Limb (tissue), 2 donors: Measurements from ENCODE around the gene INHBC.
"Not testable (repeated sequence)": the region's sequence is repeated elsewhere in the genome, so short reads cannot be mapped to it uniquely, and the experiment has no call there.

Source experiments
- DNase-seq, 2 donors: peaks; one replicate each; pipeline ENCODE4 v3.0.0-alpha.2; 2016; ENCODE audit errors: extremely low spot score in 2 of 2

INHBC gene

DNA sequence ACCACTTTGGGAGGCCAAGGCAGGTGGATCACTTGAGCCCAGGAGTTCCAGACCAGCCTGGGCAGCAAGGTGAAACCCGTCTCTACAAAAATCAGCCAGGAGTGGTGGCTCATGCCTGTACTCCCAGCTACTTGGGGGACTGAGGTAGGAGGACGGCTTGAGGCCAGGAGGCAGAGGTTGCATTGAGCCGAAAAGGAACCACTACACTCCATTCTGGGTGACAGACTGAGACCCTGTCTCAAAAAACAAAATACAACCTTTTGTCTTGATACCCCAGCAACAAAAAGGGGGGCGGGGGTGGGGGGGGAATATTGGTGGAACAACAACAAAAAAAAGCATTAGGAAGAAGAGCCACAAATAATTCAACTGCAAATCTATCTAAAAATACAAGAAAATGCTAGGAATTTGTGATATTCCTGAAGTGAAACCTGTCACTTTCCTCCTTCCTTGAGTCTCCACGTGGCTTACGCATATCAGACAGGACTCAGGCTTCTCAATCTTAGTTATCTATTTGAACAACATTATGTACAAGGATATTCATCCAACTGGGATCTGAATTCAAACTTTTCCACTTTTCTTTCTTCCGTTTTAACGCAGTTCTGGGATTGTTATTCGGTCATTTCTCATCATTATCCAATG is 5.0 kb upstream of the INHBC start:
- DNase-seq: peak in 1 of 2 donors; percentile 4

DNA sequence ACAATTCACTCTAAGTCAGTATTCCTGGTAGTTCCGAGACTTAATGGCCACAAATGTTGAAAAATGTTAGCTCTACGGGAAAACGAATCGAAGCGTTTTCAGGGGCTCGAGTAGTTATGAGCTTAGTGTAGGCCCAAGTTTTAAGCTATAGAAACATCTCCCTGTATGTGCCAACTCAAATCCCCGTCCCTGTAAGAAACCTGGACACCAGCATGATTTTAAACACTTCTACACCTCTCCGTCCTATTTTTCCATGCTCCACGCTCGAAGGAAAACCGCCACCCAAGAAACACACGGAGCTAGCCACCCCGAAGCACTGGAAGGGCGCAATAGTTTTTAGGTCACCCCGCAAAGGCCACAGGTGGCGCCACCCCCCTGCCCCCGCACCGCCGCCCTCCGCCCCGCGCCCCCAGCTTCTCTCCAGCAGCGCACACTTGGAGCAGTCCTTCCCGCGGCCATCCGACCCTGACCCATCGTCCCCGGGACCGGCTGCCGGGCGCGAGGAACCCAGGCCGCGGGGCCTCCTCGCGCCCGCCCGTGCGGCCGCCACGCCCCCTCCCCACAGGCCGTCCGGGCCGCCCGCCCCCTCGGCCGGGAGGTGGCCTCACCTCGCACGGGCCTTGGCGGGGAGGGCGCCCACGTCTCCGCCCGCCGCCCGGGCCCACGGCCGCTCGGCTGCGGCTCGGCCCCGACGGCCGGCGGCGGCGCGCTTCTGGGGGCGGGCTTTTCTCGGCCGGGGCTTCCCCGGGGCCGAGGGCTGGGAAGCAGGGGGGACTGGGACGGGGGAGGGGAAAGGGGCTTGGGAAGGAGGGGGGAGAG is 4.3 kb upstream of the INHBC start:
- DNase-seq: peak in 1 of 2 donors; percentile 34

DNA sequence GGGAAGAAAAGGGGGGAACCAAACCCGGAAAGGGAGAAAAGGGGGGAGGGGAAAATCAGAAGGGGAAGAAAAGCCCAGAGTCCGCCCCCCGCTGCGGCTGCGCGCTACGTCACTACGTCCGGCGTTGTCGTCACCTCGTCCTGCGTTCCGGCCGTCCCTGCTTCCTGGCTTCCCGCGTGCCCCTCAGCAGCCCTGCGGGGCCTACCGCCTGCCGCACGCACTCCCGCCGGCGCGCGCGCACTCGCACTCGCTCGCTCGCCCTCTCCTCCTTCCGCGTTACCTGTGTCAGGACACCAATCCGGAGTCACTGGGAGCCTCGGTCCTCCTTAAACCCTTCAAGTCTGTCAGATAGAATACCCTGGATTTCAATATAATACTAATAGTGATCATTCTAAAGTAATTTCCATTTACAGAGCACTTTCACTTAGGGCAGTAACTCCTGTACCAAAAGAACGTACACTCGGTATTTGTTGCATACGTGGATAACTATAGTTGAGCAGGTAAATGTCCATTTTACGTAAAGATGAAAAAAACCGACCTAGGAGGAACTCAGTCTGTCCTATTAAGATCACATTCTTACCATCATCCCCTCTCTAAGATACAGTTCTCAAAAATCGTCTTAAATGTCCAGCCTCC is 3.5 kb upstream of the INHBC start, which contains the start of gene R3HDM2:
TSS of gene R3HDM2 (minus strand) at position 113 of the 636 bp plus-strand sequence. CDS start 120,615 bp downstream, outside the sequence.
- peak; percentile 97 to 98 for DNase-seq

DNA sequence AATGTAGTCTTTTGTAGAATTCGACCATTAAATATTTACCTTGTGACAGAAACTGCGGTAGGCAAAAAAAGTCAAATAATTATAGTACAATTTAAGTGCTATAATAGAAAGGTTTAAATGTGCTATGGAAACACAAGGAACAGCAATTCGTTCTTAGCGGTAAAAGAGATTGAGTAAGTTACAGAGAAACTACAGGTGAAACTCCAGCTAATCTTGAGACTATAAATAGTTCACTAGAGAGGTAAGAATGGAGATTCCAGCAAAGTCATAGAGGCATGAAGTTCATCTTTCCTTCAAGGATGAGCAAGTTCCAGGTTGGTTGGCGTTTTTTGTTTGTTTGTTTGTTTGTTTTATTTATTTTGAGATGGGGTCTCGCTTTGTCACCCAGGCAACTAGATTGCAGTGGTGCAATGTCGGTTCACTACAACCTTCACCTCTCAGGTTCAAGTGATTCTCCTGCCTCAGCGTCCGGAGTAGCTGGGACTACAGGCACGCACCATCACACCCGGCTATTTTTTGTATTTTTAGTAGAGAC is 2.9 kb upstream of the INHBC start:
- DNase-seq: no peak

DNA sequence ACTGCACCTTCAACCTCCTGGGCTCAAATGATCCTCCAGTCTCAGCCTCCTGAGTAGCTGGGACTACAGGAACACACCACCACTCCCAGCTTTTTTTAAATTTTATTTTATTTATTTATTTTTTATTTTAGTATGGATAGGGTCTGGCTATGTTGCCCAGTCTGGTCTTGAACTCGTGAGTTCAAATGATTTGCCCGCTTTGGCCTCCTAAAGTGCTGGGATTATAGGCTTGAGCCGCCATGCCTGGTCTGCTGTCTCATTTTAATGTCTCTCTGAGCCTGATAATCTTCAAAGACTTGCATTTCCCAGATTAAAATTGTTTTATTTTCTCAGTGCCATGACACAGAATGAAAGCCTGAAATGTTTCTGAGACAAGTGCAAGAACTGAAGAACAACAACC is 1.2 kb upstream of the INHBC start:
- DNase-seq: no peak

DNA sequence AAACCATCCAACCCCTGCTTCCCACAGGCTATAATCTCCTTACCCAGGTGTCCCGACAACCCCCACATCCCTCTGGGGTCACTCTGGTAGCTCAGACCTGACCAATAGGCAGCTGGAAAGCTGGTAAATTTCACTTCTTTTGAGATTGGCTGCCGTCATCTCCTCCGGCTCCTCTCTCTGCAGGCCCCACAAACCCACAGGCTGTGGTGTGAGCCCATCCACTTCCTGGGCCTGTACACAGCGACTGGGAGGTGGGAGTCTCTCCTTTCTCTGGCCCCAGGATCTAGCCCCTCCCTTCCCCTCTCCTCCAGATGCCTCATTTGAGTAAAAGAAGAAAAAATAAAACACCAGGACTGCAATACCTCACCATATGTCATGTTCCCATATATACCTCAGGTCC is 709 bp downstream of the INHBC start:
- DNase-seq: no peak

DNA sequence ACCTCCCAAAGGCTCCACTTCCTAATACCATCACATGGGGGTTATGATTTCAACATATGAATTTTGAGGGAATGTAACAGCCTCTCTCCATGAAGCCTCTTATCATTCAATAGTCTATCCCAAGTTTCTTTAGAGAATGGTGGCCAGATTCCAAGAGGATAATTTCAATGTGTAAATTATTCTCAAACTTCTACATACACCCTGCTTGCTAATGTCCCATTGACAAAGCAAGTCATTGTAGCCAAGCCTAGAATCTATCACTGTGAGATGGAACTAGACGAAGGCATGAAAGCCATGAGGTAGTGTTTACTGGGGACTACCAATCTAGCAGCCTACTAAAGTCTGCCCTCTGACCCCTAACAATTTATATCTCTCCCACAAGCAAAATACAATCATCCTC is 3.8 kb downstream of the INHBC start:
- no peak for DNase-seq

DNA sequence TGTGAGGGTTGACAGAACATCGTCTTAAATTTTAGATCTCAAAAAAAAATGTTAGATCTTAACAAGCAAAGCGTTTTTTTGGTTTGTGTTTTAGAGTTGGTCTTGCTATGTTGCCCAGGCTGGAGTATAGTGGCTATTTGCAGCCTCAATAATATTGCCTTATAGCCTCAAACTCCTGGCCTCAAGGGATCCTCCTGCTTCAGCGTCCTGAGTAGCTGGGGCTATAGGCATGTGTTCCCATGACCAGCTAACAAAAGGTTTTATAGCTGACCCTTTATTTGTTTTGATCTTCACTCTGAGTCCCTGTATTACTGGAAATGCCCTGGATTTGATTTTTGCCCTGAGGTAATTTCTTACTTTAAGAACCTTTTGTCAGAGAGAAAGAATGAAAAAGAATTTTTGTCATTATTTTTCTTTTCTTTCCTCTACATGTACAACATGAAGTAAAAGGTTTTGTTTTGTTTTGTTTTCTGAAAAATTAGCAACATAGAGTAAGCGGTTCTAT is 5.2 kb downstream of the INHBC start:
- no peak for DNase-seq

DNA sequence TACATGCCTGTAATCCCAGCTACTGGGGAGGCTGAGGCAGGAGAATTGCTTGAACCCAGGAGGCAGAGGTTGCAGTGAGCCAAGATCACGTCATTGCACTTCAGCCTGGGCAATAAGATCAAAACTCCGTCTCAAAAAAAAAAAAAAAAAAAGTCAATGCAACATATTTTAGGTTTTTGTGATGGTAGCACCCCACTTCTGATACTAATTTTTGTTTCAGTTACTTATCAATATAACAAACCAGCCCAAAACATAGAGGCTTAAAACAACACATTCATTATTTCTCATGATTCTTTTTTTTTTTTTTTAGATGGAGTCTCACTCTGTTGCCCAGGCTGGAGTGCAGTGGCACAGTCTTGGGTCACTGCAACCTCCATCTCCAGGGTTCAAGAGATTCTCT is 6.8 kb downstream of the INHBC start:
- not testable (repeated sequence) for DNase-seq

DNA sequence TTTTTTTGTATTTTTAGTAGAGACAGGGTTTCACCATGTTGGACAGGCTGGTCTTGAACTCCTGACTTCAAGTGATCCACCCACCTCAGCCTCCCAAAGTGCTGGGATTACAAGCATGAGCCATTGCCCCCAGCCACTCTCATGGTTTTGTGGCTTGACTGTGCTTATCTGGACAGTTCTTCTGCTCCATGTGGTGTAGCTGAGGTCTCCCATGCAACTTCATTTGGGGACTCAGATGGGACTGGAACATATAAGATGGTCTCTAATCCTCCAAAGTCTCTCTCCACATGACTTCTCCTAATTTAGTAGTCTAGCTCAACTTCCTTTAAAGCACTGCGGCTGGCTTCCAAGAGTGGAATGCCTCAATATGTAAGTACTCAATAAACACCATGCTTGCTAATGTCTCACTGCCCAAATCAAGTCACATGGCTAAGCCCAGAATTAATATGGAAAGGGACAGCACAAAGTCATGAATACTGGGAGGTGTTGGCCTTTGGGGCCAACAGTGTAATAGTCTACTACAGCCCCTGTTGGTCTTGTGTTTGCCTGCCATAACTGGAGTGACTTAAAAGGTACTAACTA is 7.4 kb downstream of the INHBC start:
- DNase-seq: no peak

DNA sequence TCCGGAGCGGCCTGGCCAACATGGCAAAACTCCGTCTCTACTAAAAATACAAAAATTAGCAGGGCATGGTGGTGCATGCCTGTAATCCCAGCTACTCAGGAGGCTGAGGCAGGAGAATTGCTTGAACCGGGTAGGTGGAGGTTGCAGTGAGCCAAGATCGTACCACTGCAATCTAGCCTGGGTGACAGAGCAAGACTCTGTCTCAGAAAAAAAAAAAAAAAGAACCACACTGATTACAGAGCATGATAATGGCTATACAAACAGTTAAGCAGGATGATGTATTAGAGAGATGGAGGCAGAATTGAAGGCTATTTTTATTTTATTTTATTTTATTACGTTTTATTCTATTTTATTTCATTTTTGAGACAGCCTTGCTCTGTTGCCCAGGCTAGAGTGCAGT is 9.8 kb downstream of the INHBC start:
- DNase-seq: not testable (repeated sequence)

DNA sequence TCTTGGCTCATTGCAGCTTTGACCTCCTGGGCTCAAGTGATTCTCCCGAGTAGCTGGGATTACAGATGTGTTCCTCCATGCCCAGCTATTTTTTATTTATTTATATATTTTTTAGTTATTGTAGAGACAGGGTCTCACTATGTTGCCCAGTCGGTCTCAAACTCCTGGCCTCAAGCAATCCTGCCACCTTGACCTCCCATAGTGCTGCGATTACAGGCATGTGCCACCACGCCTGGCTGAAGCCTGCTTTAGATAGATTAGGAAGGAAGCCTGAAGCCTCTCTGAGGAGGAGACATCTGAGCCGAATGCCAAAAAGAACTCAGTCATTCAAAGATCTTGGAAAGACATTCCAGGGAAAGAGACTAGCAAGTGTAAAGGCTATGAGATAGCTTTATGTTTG is 10.2 kb downstream of the INHBC start:
- DNase-seq: no peak

DNA sequence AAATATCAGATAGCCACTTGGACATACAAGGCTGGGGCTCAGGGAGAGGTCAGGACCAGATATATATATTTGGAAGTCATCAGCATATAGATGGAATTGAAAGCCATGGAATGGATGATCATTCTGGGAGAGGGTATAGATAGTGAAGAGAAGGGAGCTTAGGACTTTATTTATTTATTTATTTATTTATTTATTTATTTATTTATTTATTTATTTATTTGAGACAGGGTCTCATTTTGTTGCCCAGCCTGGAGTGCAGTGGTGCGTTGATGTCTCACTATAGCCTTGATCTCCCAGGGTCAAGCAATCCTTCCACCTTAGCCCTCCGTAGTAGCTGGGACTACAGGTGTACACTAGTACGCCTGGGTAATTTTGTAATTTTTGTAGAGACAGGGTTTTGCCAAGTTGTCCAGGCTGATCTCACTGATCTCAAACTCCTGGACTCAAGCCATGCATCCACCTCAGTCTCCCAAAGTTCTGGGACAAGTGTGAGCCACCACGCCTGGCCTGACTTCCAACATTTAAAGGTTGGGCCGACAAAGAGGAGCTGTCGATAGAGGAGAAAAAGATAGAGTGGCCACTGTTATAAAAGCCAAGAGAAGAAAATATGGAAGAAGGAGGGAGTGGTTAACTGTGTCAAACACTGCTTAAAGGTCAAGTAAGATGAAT is 11.8 kb downstream of the INHBC start:
- DNase-seq: no peak

DNA sequence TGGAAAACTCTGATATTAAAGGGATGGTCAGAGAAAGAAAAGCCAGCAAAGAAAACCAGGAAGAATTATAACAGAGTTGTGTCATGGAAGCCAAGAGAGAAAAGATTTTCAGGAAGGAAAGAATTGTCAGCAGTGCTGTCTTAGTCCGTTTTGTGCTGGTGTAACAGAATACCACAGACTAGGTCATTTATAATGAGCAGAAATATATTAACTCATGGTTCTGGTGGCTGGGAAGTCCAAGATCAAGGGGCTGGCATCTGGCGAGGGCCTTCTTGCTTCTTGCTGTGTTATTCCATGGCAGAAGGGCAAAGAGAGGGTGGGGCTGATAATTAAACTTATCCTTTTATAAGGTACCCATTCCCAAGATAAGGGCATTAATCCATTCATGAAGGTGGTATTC is 14.1 kb downstream of the INHBC start:
- no peak for DNase-seq

DNA sequence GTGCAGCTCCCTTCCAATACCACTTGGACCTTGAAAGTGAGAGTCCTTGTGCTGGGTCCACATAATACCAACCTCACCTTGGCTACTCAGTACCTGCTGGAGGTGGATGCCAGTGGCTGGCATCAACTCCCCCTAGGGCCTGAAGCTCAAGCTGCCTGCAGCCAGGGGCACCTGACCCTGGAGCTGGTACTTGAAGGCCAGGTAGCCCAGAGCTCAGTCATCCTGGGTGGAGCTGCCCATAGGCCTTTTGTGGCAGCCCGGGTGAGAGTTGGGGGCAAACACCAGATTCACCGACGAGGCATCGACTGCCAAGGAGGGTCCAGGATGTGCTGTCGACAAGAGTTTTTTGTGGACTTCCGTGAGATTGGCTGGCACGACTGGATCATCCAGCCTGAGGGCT is 14.8 kb downstream of the INHBC start:
- no peak for DNase-seq

DNA sequence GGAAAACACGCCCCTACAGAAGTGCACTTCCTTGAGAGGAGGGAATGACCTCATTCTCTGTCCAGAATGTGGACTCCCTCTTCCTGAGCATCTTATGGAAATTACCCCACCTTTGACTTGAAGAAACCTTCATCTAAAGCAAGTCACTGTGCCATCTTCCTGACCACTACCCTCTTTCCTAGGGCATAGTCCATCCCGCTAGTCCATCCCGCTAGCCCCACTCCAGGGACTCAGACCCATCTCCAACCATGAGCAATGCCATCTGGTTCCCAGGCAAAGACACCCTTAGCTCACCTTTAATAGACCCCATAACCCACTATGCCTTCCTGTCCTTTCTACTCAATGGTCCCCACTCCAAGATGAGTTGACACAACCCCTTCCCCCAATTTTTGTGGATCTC is 15.5 kb downstream of the INHBC start:
- DNase-seq: no peak

DNA sequence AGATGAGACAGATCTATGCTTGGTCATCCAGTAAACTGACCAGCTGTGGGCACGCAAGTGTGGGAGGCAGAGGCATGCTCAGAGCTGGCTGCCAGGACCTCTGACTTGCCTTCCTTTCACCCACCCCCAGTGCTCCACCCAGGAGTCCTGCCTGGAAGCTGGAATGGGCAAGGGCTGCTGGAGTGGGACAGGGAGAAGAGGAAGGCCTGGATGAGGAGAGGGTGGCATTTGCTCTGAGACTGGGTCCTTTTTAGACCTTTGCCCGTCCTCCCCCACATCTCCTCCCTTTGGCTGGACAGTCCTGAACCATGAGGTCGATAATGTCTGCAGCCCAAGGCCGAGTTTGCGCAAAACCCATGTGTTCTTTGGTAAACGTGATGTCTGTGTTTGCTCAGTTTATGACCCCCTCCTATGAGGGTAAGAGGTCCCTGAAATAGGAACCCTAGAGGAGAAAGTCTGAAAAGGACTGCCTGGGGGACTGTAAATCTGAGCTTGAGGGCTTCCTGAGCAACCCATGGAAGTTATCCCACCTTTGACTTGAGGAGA is 16.7 kb downstream of the INHBC start:
- no peak for DNase-seq

DNA sequence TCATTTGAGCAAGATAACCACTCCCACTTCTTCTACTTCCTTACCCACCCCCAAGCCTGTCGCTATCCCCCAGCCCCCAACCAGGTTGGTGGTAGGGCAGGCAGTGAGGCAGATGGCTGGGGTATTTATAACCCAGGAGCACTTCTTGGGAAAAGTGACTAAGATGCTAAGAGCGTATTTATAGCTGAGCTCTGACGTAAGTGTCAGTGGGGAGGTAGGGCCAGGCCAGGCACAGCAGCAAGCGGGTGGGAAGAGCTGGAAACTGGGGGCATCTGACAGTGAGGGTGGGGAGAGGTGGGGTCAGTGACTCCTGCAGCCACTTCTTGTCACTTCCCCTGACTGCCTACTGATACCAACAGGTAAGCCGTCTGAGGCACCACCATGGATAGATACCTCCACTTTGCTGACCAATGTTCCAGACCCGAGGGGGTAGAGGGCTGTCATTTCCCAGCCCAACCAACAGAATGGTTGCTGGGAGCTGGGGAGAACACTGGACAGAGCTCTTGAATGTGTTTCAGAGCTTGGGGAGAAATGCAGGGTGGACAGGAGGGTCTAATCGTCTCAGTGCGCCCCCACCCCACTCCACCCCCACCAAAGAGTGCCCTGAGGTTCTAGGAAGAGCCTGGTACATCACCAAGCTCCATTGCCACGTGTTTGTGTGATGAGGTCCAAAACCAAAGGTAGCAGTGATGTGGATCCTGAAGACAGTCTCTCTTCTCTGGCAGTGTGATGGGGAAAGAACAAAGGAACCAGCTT is 17.8 kb downstream of the INHBC start:
- DNase-seq: peak in 1 of 2 donors; percentile 49

DNA sequence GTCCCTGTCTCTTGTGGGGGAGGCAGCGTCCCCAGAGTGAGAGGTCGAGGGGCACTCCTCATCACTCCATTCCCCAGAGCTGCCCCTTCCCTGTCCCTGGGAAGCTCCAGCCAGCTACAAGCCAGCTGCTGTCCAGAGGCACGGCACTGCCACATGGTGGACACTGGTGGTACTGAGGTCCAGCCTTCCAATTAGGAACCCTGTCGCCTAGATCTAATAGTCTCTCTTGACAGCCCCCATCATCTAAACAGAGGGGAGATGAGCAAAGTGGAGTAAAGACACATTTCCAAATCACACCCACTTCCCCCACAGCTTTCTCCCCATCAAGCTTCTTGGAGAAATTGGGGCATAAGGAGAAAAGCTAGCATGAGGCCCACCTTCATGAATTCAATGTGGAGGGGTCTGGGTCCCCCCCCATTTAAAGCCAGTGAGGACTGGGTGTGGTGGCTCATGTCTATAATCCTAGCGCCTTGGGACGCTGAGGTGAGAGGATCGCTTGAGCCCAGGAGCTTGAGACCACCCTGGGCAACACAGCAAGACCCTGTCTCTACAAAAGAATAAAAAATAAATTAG is 18.4 kb downstream of the INHBC start:
- DNase-seq: peak; percentile 58 to 87

DNA sequence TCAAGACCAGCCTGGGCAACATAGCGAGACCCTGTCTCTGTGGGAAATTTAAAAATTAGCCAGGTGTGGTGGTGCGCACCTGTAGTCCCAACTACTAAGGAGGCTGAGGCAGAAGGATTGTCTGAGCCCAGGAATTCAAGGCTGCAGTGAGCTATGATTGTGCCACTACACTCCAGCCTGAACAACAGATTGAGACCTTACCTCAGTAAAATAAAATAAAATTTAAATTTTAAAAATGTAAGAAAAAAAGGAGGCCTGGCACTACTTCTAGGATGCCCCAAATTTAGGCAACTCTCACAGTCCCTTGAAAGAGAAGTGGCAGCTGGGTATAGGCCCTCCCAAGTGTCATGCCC is 19.6 kb downstream of the INHBC start:
- DNase-seq: no peak
